Frontal cortex (tissue), 4 donors: Measurements from ENCODE around the gene TTN. TPM values are rescaled to one million over a fixed set of nuclear protein-coding genes. Genes with fewer than 3 reads are reported as not detected.
"Not testable (repeated sequence)": the region's sequence is repeated elsewhere in the genome, so short reads cannot be mapped to it uniquely, and the experiment has no call there.

Experiments
- DNase-seq, 2 donors: peaks; one replicate each; pipeline ENCODE4 v3.0.0; 2012; ENCODE audit warnings: low spot score in 2 of 2
- FAIRE-seq: peaks from 2 replicates; lab custom pipeline; 2012; peaks lifted over from hg19 to GRCh38; lab: Jason Lieb, UNC
- total RNA-seq: library from RNA; depleted of rRNA; stranded (reverse); fragments of >200 nt; gene quantifications from one replicate; pipeline ENCODE4 v1.2.3, GENCODE V29; 2014
- donor health status: control.
- donor health status: control.
- donor health status: control.

The TTN gene
- total RNA-seq, 1 donor from 2014 or later: 1.6 TPM

DNA sequence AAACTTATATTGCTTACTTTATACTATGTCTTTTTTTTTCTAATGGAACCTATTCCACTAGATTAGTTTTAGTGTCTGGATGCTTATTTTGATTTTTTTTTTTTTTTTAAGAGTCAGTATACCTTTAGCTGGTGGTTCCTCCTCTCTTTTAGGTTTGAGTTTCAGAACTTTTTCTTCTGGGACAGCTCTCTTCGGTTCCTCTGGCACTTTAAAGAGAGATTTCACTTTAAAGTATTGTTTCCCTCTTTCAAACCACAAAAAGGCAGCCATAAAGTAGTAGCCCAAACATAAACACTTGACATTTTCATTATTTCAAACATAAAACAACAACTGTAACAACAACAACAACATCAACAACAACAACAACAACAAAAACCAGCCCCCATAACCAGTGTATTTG lies 123.3 kb downstream of the TTN start:
- FAIRE-seq (no peak), DNase-seq (no peak)

- DNase-seq: no peak
- FAIRE-seq: no peak
These were observed 126.1 kb downstream of the TTN start for GRCh38 chr2:178681081-178681480.

GRCh38 chr2:178679891-178680290 lies 127.3 kb downstream of the TTN start:
- FAIRE-seq: no peak
- DNase-seq: no peak

- FAIRE-seq (no peak), DNase-seq (no peak)
These were observed 129.6 kb downstream of the TTN start for GRCh38 chr2:178677599-178677998.

GRCh38 chr2:178676046-178676445 lies 131.2 kb downstream of the TTN start:
- peak; percentile 24 for FAIRE-seq
- no peak for DNase-seq

DNA sequence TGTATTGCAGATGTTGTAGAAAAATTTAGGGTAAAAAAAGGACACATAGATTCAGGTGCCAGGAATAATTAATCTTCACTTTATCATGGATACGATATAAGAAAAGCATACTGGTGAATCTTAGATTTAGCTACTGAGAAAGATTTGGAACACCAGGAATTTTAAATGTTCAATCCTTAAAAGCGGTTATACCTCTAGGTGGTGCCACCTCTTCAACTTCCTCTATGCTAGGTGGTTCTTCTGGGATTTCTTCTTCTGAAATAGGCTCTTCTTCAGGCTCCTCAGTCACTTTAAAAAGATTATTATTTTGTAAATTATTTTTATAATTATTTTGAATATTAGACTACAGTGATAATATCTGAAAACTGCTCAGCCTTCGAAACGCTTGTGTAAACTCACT lies 133.1 kb downstream of the TTN start:
- no peak for DNase-seq
- no peak for FAIRE-seq

- DNase-seq (no peak), FAIRE-seq (no peak)
These were observed 140.8 kb downstream of the TTN start for GRCh38 chr2:178666458-178666857.

DNA sequence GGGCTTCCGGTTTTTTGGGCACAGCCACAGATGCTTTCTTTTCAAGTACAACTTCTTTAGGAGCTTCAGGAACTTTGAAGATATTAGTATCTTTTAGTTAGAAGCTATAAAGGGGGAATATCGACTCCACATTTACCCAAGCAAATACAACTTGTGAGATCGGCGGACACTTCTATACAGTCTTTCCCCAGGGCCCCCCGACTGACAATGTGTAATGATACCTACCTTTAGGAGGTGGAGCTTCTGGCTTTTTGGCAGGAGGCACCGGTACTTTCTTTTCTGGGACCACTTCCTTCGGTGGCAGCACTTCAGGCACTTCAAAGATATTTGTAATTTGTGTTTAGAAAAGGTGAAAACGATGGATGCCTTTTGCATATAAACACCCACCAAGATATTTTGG lies 148.7 kb downstream of the TTN start:
- DNase-seq, FAIRE-seq: not testable (repeated sequence)

DNA sequence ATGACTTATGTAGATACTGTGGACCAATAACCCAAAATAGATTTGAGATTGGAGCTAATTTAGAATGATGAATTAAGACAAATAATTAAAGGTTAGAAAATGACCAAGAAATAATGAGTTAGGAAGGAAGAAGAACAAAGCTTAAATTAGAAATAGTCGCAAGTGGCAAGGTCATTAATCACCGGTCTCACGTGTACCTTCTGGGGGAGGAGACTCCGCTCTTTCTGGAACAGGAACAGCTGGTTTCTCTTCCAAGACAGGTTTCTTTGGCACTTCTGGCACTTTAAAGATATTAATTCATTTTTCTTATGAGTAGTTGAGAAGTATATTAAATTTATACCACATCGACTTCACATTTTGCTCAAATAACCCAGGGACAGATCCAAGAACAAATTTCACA lies 156.7 kb downstream of the TTN start:
- FAIRE-seq: no peak
- DNase-seq: no peak

GRCh38 chr2:178644919-178645318 lies 162.3 kb downstream of the TTN start:
- no peak for FAIRE-seq
- DNase-seq: no peak

- DNase-seq (no peak), FAIRE-seq (no peak)
These were observed 165.7 kb downstream of the TTN start for GRCh38 chr2:178641498-178641897.

- DNase-seq (no peak), FAIRE-seq (no peak)
These were observed 171.3 kb downstream of the TTN start for GRCh38 chr2:178635897-178636296.

DNA sequence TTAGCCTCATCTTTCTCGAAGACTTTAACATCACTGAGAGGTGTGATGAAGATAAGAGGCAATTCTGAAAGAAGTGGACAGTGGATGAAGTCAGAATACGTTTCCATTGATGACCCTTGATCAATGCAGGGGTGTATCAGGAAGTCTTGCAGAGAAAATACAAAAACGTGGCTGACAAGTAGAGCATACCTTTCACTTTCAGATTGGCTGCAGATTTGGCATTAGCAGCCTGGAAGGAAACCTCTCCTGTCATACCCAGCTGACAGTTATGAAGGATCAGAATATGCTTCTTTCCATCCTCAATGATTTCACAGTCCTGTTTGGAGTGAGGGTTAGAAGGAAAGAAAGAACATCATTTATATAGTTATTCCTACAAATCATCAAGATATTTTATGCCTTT lies 174.5 kb downstream of the TTN start:
- DNase-seq (no peak), FAIRE-seq (no peak)

DNA sequence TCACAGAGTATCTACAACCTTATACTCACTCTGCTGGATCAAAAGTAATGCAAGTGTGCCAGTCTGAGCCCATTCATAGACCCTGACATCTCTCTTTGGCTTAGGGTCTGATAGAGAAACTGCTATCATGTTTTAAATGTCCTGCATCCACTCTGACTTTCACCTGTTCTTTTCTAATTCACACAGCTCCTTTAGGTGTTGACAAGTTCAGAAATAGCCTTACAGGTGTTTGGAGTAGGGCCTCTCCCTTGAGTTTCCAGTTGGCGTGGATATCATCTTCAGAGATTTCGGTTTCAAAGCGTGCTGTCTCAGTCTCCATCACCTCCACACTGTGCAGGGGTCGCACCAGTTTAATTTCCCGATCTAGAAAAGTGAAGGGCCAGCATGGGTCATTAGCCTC lies 176.6 kb downstream of the TTN start:
- FAIRE-seq (no peak), DNase-seq (no peak)

DNA sequence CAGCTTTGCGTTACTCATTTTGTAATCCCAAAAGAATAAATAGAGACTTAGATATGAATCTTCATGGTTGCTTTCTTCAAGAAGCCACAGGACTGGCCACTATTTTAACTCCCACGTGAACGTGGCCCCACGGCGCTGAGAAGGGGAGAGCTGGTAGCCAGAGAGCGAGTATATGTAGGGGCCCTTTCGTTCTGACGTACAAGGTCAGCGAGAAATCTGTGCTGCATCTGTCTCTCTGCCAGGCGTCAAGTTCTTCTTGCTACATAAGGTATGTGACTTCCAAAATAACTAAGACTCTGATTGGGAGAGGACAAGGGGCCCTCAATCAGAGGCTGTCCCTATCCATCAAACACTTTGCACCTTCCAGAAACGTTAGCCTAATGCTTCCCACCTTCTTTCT lies 177.8 kb downstream of the TTN start:
- no peak for DNase-seq
- no peak for FAIRE-seq

DNA sequence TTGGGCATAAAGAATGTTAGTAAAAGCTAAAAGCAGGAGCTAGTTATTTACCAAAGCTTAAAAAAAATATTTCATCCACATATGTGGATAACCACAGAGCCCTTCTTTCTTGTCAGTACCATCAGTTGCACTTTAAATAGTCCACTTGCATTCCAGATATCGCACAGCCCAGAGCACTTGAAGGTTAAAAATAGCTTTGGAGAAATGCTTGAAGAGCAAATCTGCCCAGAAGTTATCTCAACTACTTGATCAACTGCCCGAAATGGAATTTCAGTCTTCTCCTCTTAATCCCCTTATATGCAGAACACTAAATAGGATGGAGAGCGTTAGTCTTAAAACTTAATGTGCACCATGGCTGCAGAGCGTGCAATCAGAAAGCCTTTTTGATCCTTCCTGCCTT lies 178.6 kb downstream of the TTN start:
- DNase-seq: no peak
- no peak for FAIRE-seq

GRCh38 chr2:178627401-178627800 lies 179.8 kb downstream of the TTN start:
- DNase-seq: no peak
- peak; percentile 26 for FAIRE-seq

DNA sequence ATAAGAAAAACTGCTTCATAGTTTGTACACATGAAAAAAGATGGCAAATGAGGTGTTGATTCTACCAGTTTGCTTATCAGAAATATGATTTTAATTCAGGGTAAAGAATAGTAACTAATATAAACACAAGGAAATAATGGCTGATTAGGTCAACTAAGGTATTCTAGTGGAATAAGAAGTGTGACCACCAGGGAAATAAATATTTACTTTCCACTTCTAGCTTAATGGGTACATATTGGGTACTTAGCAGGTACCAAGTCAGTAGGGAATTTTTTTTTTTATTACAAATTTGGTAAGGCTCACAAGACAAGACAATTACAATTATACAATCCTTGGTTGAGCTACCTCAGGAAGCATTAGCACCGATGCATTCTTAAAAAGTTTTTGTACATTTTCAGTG lies 191.3 kb downstream of the TTN start:
- FAIRE-seq (no peak), DNase-seq (no peak)

DNA sequence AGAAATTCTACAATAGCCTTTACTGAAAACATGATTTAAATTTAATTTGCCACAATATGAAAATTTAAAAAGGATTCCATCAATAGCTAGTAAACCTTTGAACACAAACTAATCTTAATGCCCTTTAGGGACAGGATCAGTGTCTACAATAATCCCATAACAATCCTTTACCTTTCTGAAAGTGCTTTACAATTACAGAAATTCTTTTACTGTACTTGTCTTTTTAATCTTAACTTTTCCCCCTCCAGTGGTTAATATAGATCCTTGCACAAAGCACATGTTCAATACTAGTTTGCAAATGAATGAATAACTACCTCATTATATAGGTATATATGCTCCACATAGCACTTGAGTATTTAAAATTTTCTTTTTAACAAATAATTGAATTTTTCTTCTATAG lies 204.3 kb downstream of the TTN start:
- FAIRE-seq: no peak

DNA sequence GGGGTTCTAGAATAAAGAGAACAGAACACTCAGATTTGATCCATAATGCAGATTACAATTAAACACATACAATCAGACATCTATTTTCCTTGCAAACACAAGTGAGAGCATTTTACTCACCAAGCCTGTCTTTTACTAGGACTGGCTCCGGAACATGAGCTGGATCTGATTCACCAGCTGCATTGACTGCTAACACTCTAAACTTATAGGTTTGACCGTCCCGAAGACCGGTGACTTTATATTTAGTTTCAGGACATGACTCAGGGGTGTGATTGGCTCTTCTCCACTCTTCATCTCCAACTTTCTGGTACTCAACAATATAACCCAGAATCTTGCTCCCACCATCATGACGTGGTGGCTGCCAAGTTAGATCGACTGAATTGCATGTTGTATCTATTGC lies 214.6 kb downstream of the TTN start:
- no peak for FAIRE-seq

More for the DNA sequence above, 204.3 kb downstream of the TTN start:
- no peak for DNase-seq

DNA sequence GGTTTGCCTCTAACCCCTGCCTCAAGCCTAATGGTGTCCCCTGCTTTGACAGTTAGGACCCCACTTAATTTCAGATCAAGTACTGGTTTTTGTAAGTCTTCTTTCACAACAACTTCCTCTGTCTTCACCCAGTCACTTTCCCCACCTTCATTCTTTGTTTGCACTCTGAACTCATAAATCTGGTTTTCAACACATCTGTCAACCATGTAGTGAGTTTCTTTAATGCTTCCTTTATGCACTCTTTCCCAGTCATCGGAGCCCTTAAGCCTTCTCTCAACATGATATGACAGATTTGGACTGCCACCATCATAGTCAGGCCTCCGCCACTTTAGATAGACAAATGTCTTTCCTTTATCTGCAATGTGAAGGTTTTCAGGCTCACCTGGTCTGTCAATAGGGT lies 217.9 kb downstream of the TTN start:
- no peak for DNase-seq
- FAIRE-seq: no peak

More for the DNA sequence above, 214.6 kb downstream of the TTN start:
- DNase-seq: no peak

DNA sequence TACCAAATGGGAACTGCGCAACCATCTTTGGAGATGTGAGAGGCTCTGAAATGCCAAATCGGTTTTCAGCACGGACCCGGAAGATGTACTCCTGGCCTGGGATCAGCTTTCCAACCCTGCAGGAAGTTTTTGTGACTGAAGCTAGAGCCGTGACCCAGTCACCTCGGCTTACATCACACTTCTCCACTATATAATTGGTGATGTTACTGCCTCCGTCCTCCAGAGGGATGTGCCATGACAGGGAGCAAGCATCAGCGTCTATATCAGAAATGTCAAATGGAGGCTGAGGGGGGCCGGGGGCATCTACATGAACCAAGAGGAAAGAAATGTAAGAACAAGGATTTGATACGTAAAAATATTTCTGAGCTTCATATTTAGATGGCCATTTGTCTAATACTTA lies 222.6 kb downstream of the TTN start:
- DNase-seq: no peak
- FAIRE-seq: no peak

GRCh38 chr2:178579006-178579405 lies 228.2 kb downstream of the TTN start:
- no peak for DNase-seq
- FAIRE-seq: no peak
